Activated CD8-positive, alpha-beta memory T cell treated with anti-CD3 and anti-CD28 coated beads, Interleukin-2, amount 50 U/mL, for 1 hour (primary cell): ENCODE measurements around the gene PSMC1.
"Not testable (repeated sequence)": the region's sequence is repeated elsewhere in the genome, so short reads cannot be mapped to it uniquely, and the experiment has no call there.

Experiments
- DNase-seq: peaks from one replicate; pipeline ENCODE4 v3.0.0-alpha.2; 2020; ENCODE audit errors: extremely low read depth

PSMC1 gene

GRCh38 chr14:90256354-90257131, at the start of gene PSMC1:
TSS of gene PSMC1 (plus strand) at chr14:90256553. CDS start at chr14:90256598, 45 bp downstream.
- peak; percentile 61 for DNase-seq

GRCh38 chr14:90213099-90213748, 43.1 kb upstream of the PSMC1 start:
- no peak for DNase-seq

- DNase-seq = no peak
These were observed 27.9 kb upstream of the PSMC1 start for GRCh38 chr14:90228478-90228877.

GRCh38 chr14:90229942-90230341, 26.4 kb upstream of the PSMC1 start:
- not testable (repeated sequence) for DNase-seq

GRCh38 chr14:90235179-90235976, 21.0 kb upstream of the PSMC1 start:
- DNase-seq = no peak

GRCh38 chr14:90239139-90239538, 17.2 kb upstream of the PSMC1 start:
- no peak for DNase-seq

- no peak for DNase-seq
These were observed 13.9 kb upstream of the PSMC1 start for GRCh38 chr14:90242444-90242843.

GRCh38 chr14:90246936-90247335, 9.4 kb upstream of the PSMC1 start:
- no peak for DNase-seq

GRCh38 chr14:90247441-90247840, 8.9 kb upstream of the PSMC1 start:
- DNase-seq = not testable (repeated sequence)

GRCh38 chr14:90248594-90248993, 7.8 kb upstream of the PSMC1 start:
- DNase-seq = no peak

GRCh38 chr14:90253826-90254225, 2.5 kb upstream of the PSMC1 start:
- DNase-seq = no peak

- no peak for DNase-seq
These were observed 482 bp upstream of the PSMC1 start for GRCh38 chr14:90255871-90256270.

GRCh38 chr14:90263748-90264449, 7.5 kb downstream of the PSMC1 start:
- DNase-seq = no peak

- DNase-seq = no peak
These were observed 10.2 kb downstream of the PSMC1 start for GRCh38 chr14:90266441-90267154.

GRCh38 chr14:90268420-90268819, 12.1 kb downstream of the PSMC1 start:
- DNase-seq = no peak

GRCh38 chr14:90272523-90272922, 16.2 kb downstream of the PSMC1 start:
- DNase-seq = no peak

- DNase-seq = no peak
These were observed 17.2 kb downstream of the PSMC1 start for GRCh38 chr14:90273532-90273931.

- no peak for DNase-seq
These were observed 17.7 kb downstream of the PSMC1 start for GRCh38 chr14:90274019-90274418.

GRCh38 chr14:90274808-90275457, 18.6 kb downstream of the PSMC1 start:
- no peak for DNase-seq

- no peak for DNase-seq
These were observed 19.1 kb downstream of the PSMC1 start for GRCh38 chr14:90275458-90275814.

GRCh38 chr14:90275820-90276219, 19.5 kb downstream of the PSMC1 start:
- no peak for DNase-seq
